Testis (tissue), 3 donors: ENCODE measurements around the gene WWP2. TPM values are rescaled to one million over a fixed set of nuclear protein-coding genes. Genes with fewer than 3 reads are reported as not detected.

Experiments used
- DNase-seq: peaks from one replicate; pipeline ENCODE4 v3.0.0-alpha.2; 2019
- H3K27ac ChIP-seq, 2 donors: fragments of 200-600 bp; sonication (generic); one replicate each; pipeline ENCODE4 v1.5.1; 2019
- H3K27me3 ChIP-seq: fragments of 200-600 bp; sonication (generic); one replicate; pipeline ENCODE4 v1.5.1; 2019
- H3K36me3 ChIP-seq: fragments of 200-600 bp; sonication (generic); one replicate; pipeline ENCODE4 v1.5.1; 2017; ENCODE audit warnings: low read depth; ENCODE audit errors: missing control alignments
- H3K4me1 ChIP-seq: fragments of 200-600 bp; sonication (generic); one replicate; pipeline ENCODE4 v1.5.1; 2019
- H3K4me3 ChIP-seq, 2 donors: fragments of 200-600 bp; sonication (generic); one replicate each; pipeline ENCODE4 v1.5.1; 2017 to 2019
- H3K9me3 ChIP-seq: fragments of 200-600 bp; sonication (generic); one replicate; pipeline ENCODE4 v1.5.1; 2017
- POLR2A ChIP-seq: fragments of 450-650 bp; IDR thresholded peaks from one replicate; pipeline ENCODE4 v1.6.1; 2017; ENCODE audit warnings: antibody characterized with exemption, mild to moderate bottlenecking, moderate library complexity
- WGBS, 2 donors: methylation state at CpG; one replicate each; pipeline ENCODE4 v1.1.5; 2018; 5-methylcytosine and 5-hydroxymethylcytosine counted together
- intact Hi-C: fragments of 100-400 bp; cut with DNase I; formaldehyde crosslinking; loops from one replicate; pipeline ENCODE4 v1.15.1; 2023; ENCODE audit warnings: low total_unique reads
- polyA plus RNA-seq: library from polyadenylated mRNA; stranded (reverse); fragments of 350-450 nt; fragmentation: Illumina TruSeq; extraction: RNeasy Lipid Tissue Mini Kit (QIAGEN cat#74804); gene quantifications from one replicate; pipeline ENCODE4 v1.2.3, GENCODE V29; 2014; ENCODE audit warnings: low read depth, low replicate concordance; ENCODE audit not compliant: insufficient read depth
- total RNA-seq, 2 donors: library from RNA; depleted of rRNA; stranded (reverse); fragments of >200 nt; gene quantifications; one replicate each; pipeline ENCODE4 v1.2.3, GENCODE V29; 2016
- TF ChIP-seq, protein P1 (sequence below), 3 experiments: fragments of 450-650 bp in 2 of 3; fragments of 200-600 bp in 1 of 3; sonication (generic) in 1 of 3; IDR thresholded peaks; one replicate each; pipeline ENCODE4 v1.5.1; 2016 to 2019; ENCODE audit warnings: antibody characterized with exemption in 3 of 3, mild to moderate bottlenecking in 2 of 3, moderate library complexity in 1 of 3

WWP2 gene
- total and polyA plus RNA-seq, 3 donors from 2014 or later, result 46.4 to 60.6 (median 57.6) TPM

GRCh38 chr16:69927056-69927757 lies 165.1 kb downstream of the WWP2 start:
- Histone ChIP-seq H3K9me3 (no peaks in the 10 kb centered on the region), H3K36me3 (no peaks in the 10 kb centered on the region), H3K4me3 (no peak overlapping the region), H3K27me3 (no peaks in the 10 kb centered on the region), H3K27ac (peak overlapping the region; percentile 65 to 85), H3K4me1 (peaks cover 14% of the 10 kb centered on the region)
- intact Hi-C loops, result no loop called here
- peak; percentile 82 for DNase-seq
- 44 to 45% methylated on average over 6 to 17 of the region's 17 CpGs for WGBS, 2 donors
- TF ChIP-seq POLR2A, result no peak
- TF ChIP-seq, protein P1, sequence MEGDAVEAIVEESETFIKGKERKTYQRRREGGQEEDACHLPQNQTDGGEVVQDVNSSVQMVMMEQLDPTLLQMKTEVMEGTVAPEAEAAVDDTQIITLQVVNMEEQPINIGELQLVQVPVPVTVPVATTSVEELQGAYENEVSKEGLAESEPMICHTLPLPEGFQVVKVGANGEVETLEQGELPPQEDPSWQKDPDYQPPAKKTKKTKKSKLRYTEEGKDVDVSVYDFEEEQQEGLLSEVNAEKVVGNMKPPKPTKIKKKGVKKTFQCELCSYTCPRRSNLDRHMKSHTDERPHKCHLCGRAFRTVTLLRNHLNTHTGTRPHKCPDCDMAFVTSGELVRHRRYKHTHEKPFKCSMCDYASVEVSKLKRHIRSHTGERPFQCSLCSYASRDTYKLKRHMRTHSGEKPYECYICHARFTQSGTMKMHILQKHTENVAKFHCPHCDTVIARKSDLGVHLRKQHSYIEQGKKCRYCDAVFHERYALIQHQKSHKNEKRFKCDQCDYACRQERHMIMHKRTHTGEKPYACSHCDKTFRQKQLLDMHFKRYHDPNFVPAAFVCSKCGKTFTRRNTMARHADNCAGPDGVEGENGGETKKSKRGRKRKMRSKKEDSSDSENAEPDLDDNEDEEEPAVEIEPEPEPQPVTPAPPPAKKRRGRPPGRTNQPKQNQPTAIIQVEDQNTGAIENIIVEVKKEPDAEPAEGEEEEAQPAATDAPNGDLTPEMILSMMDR (IDR thresholded peaks at IDR 0.05), result no peak

DNA sequence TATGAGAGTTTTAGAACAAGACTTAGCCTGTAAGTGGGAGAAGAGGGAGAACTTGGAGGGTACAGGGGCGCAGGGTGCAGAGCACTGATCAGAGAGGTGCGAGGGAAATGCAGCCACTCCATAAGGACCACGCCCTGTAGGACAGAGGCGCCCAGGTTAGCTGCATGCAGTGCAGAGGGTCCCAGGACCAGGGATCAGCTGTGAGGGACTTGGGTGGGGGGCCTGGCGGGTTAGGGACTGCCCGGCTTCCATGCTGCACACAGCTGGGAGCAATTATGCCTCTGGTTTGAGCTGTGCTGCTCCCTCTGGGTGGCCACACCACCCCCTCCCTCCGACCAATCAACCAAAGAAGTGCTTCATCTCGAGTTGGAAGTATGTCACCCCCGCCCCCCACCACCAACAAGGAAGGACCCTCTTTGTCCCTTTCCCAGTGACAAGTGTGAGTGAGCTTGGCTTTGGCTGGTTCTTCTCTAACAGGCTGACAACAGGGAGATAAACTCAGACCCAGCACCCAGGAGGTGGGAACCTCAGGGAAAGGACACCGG lies 166.8 kb downstream of the WWP2 start:
- intact Hi-C loops, result no loop called here
- 81 to 93% methylated on average over 9 to 10 of the region's 10 CpGs for WGBS, 2 donors
- TF ChIP-seq, protein P1 (IDR thresholded peaks at IDR 0.05), result no peak
- TF ChIP-seq POLR2A, result no peak

DNA sequence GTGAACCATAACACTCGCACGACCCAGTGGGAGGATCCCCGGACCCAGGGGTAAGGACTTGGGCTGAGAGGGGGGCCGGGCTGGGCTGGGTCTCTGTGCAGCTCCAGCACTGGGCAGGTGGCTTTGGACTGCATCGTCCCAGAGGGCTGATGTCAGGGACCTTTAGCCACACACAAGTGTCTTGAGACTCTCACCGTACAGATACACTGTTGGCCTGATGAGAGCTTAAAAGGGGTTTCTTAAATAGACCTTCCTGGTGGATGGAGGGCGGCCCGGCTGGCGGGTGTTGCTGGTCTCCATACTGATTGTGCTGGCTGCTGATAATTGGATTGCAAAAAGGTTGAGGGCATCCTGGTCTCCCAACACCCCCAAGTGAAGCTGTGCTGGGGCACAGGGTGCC lies 167.3 kb downstream of the WWP2 start:
- H3K4me1 ChIP-seq, result peaks cover 14% of the 10 kb centered on the region
- no peak for TF ChIP-seq POLR2A
- TF ChIP-seq, protein P1 (IDR thresholded peaks at IDR 0.05), result no peak
- 83 to 88% methylated on average over 8 to 9 of the region's 9 CpGs for WGBS, 2 donors
- no peaks in the 10 kb centered on the region for H3K27me3 ChIP-seq
- no peak overlapping the region for H3K4me3 ChIP-seq
- intact Hi-C loops, result no loop called here
- DNase-seq, result no peak
- no peak overlapping the region for H3K27ac ChIP-seq
- H3K36me3 ChIP-seq, result no peaks in the 10 kb centered on the region
- no peaks in the 10 kb centered on the region for H3K9me3 ChIP-seq

More for the DNA sequence above, 166.8 kb downstream of the WWP2 start:
- Histone ChIP-seq H3K4me1 (peaks cover 14% of the 10 kb centered on the region), H3K36me3 (no peaks in the 10 kb centered on the region), H3K27ac (no peak overlapping the region), H3K4me3 (no peak overlapping the region), H3K9me3 (no peaks in the 10 kb centered on the region), H3K27me3 (no peaks in the 10 kb centered on the region)
- no peak for DNase-seq

DNA sequence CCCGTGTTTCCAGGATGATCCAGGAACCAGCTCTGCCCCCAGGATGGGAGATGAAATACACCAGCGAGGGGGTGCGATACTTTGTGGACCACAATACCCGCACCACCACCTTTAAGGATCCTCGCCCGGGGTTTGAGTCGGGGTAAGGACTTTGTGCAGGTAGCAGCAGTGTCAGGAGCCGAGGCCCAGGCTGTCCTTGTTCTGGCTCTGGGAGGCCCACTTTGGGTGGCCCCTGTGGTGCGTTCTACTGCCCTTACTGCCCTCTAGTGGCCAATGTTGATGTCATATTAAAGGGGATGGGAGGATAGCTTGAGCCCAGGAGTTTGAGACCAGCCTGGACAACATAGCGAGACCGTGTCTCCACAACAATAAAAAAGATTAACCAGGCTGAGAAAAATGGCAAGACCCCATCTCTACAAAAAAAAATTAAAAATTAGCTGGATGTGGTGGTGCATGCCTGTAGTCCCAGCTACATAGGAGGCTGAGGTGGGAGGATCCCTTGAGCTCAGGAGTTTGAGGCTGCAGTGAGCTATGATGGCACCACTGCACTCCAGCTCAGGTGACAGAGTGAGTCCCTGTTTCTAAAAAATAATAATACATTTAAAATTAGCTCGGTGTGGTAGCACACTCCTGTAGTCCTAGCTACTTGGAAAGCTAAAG lies 168.1 kb downstream of the WWP2 start:
- TF ChIP-seq, protein P1 (IDR thresholded peaks at IDR 0.05), result peak; percentile 70 to 79 (median 78)
- no peak for TF ChIP-seq POLR2A
- Histone ChIP-seq H3K27ac (no peak overlapping the region), H3K9me3 (no peaks in the 10 kb centered on the region), H3K36me3 (no peaks in the 10 kb centered on the region), H3K4me1 (peaks cover 14% of the 10 kb centered on the region), H3K27me3 (no peaks in the 10 kb centered on the region), H3K4me3 (no peak overlapping the region)
- peak; percentile 68 for DNase-seq
- WGBS, 2 donors, result 72 to 78% methylated on average over 11 to 12 of the region's 12 CpGs
- intact Hi-C loops, result no loop called here
